Transverse colon (tissue), 4 donors: Measurements from ENCODE around the gene NUTF2. TPM values are rescaled to one million over a fixed set of nuclear protein-coding genes. Genes with fewer than 3 reads are reported as not detected.
A peak's percentile ranks its signal among the peaks of the same experiment; 100 is the strongest.

Experiments
- DNase-seq: peaks from one replicate; pipeline ENCODE4 v3.0.0-alpha.2; 2019
- H3K27ac ChIP-seq, 4 donors: fragments of 200-600 bp; sonication (generic); 2 replicates each; pipeline ENCODE4 v1.5.1; 2016 to 2018; ENCODE audit warnings: inconsistent platforms in 4 of 4
- H3K27me3 ChIP-seq: fragments of 200-600 bp; sonication (generic); 2 replicates; pipeline ENCODE4 v1.5.1; 2017; ENCODE audit warnings: inconsistent platforms
- H3K36me3 ChIP-seq, 4 donors: fragments of 200-600 bp; sonication (generic); 2 replicates each; pipeline ENCODE4 v1.5.1; 2017 to 2019; ENCODE audit warnings: inconsistent platforms in 4 of 4
- H3K4me1 ChIP-seq, 4 donors: fragments of 200-600 bp; sonication (generic); 2 replicates each; pipeline ENCODE4 v1.5.1; 2017 to 2020; ENCODE audit warnings: inconsistent platforms in 4 of 4
- H3K4me3 ChIP-seq, 4 donors: fragments of 200-600 bp; sonication (generic); 1 replicate in 1 of 4; 2 replicates in 3 of 4; pipeline versions ENCODE4 v1.5.1 to v1.6.1; 2017 to 2019; ENCODE audit warnings: inconsistent platforms in 4 of 4
- H3K9me3 ChIP-seq, 2 donors: fragments of 200-600 bp; sonication (generic); 2 replicates each; pipeline ENCODE4 v1.5.1; 2017 to 2019; ENCODE audit warnings: inconsistent platforms in 2 of 2
- CTCF ChIP-seq, 5 experiments: fragments of 200-600 bp in 3 of 5; fragments of 450-650 bp in 2 of 5; sonication (generic) in 3 of 5; IDR thresholded peaks; 1 replicate in 2 of 5; 2 replicates in 3 of 5; pipeline ENCODE4 v1.5.1; 2016 to 2017; ENCODE audit warnings: antibody characterized with exemption in 5 of 5, inconsistent platforms in 3 of 5, mild to moderate bottlenecking in 2 of 5, moderate library complexity in 1 of 5
- EP300 ChIP-seq: sonication (generic); formaldehyde crosslinking; IDR thresholded peaks from one replicate; pipeline ENCODE4 v1.6.1; 2017; ENCODE audit warnings: antibody characterized with exemption, low read depth
- POLR2A ChIP-seq: fragments of 450-650 bp; IDR thresholded peaks from one replicate; pipeline ENCODE4 v1.6.1; 2016; ENCODE audit warnings: antibody characterized with exemption, mild to moderate bottlenecking, moderate library complexity
- POLR2AphosphoS5 ChIP-seq, 3 donors: sonication (generic); formaldehyde crosslinking; IDR thresholded peaks; one replicate each; pipeline ENCODE4 v1.6.1; 2016; ENCODE audit warnings: antibody characterized with exemption in 3 of 3
- WGBS, 2 donors: methylation state at CpG; one replicate each; pipeline ENCODE4 v1.1.5; 2018; ENCODE audit warnings: low coverage in 1 of 2; 5-methylcytosine and 5-hydroxymethylcytosine counted together
- in situ Hi-C, 4 donors: fragments of 200-750 bp; cut with MboI; loops; one replicate each; pipeline versions ENCODE4 v1.15.0 to v1.15.1; 2017; ENCODE audit warnings: low sequenced_read_pairs in 3 of 4, low pct_ligation_motif_present in 1 of 4, low pct_unique_long_range_greater_than_20kb in 1 of 4
- intact Hi-C: fragments of 100-400 bp; cut with DNase I; formaldehyde crosslinking; loops from one replicate; pipeline ENCODE4 v1.15.1; 2023; ENCODE audit warnings: low total_unique reads
- total RNA-seq, 4 donors: library from RNA; depleted of rRNA; stranded (reverse); fragments of >200 nt; gene quantifications; one replicate each; pipeline ENCODE4 v1.1.0, GENCODE V29; 2016

Gene NUTF2
- 100 to 1,000 TPM in 1 of 4 donors, 10 to 100 TPM in 3; 75.2 to 131 (median 89.0) TPM for total RNA-seq

GRCh38 chr16:67846320-67847063 lies at the start of gene NUTF2:
Gene NUTF2, plus strand, starts transcription at chr16:67846933. Its CDS starts 18,198 bp downstream, at chr16:67865131.
- in situ Hi-C loops (no loop called here), intact Hi-C loops (no loop called here)
- H3K27me3 ChIP-seq, result no peaks in the 10 kb centered on the region
- H3K36me3 ChIP-seq, result no peaks in the 10 kb centered on the region
- 0 to 1% methylated on average over 1 to 20 of the region's 57 CpGs for WGBS, 2 donors
- H3K27ac ChIP-seq, result peak within 1 kb of the TSS; percentile 94 to 98 (median 96)
- H3K4me3 ChIP-seq, result peak within 1 kb of the TSS; percentile 71 to 99 (median 94)
- H3K4me1 ChIP-seq, result peaks cover 42 to 54% (median 50%) of the 10 kb centered on the region in 4 donors
- peak; percentile 97 for DNase-seq
- H3K9me3 ChIP-seq, result no peaks in the 10 kb centered on the region
- TF ChIP-seq CTCF (IDR thresholded peaks at IDR 0.05), result no peak
- TF ChIP-seq POLR2A, result peak; percentile 67
- TF ChIP-seq POLR2AphosphoS5 (IDR thresholded peaks at IDR 0.05), result peak; percentile 54 to 83 (median 77)
- TF ChIP-seq EP300, result no peak

DNA sequence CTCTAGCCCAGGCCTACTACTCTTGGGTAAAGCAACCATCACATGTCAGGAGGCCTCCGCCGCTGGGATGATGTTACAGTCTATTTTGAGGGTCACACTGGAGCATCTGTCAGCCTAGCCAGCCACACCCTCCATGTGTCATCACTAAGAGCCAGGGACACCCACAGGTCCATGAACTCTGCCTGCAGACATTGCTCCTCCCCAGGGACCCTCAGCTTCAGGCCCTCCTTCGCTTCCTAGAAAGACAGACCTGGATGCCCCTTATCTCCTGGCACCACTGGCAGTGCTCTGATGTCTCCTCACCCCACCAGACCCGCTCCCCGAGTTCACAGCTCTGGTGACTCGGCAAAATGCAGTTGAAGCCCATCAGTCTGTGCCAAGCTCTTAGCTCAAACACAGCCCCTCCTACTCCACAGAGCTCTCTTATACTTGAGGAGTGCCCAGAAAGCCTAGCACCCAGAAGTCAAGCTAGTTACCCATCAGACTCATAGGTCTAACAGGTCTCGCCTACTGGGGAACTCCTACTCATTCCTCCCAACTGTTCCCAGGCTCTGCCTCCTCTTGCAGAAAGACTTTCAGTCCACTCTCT lies 46.3 kb upstream of the NUTF2 start:
- in situ Hi-C loops, result no loop called here
- Histone ChIP-seq H3K9me3 (no peaks in the 10 kb centered on the region), H3K36me3 (peaks cover 0 to 7% (median 0%) of the 10 kb centered on the region in 4 donors), H3K27me3 (no peaks in the 10 kb centered on the region), H3K27ac (no peak overlapping the region), H3K4me1 (peaks cover 4 to 20% (median 6%) of the 10 kb centered on the region in 4 donors), H3K4me3 (no peak overlapping the region)
- no peak for TF ChIP-seq CTCF (IDR thresholded peaks at IDR 0.05)
- no peak for TF ChIP-seq EP300
- TF ChIP-seq POLR2A, result no peak
- TF ChIP-seq POLR2AphosphoS5 (IDR thresholded peaks at IDR 0.05), result no peak
- 84% methylated on average over 7 of the region's 7 CpGs; no CpG with 5 or more reads in 1 of the 2 donors for WGBS, 2 donors
- intact Hi-C loops, result no loop called here
- no peak for DNase-seq

DNA sequence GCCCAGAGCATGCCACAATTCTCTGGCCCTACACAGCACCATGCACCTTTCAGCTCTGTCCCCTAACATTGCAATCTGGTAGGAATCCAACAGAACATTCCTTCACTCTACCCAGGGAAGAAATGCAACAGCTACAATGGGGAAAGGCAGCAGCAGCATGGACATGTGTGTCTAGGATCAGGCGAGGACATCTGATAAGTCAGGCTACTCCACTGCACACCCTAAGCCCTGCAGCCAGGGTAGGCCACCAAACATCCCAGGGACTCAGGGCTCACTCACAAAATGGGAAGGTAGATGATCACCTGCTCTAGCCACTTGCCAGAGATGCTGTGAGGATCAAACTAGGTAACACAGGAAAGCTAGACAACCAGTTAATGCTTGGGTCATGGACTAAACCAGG lies 45.5 kb upstream of the NUTF2 start:
- Histone ChIP-seq H3K4me1 (peaks cover 5 to 24% (median 11%) of the 10 kb centered on the region in 4 donors), H3K36me3 (peaks cover 0 to 7% (median 0%) of the 10 kb centered on the region in 4 donors), H3K27me3 (no peaks in the 10 kb centered on the region), H3K27ac (no peak overlapping the region), H3K4me3 (no peak overlapping the region), H3K9me3 (no peaks in the 10 kb centered on the region)
- TF ChIP-seq EP300 (no peak), CTCF (IDR thresholded peaks at IDR 0.05) (no peak), POLR2A (no peak), POLR2AphosphoS5 (IDR thresholded peaks at IDR 0.05) (no peak)
- DNase-seq, result no peak
- intact Hi-C loops (no loop called here), in situ Hi-C loops (no loop called here)
- WGBS, 2 donors, result 100% methylated on average over 1 of the region's 1 CpG; no CpG with 5 or more reads in 1 of the 2 donors

- no peak overlapping the region for H3K4me3 ChIP-seq
- in situ Hi-C loops, result no loop called here
- H3K27me3 ChIP-seq, result no peaks in the 10 kb centered on the region
- 81% methylated on average over 2 of the region's 2 CpGs; no CpG with 5 or more reads in 1 of the 2 donors for WGBS, 2 donors
- no peak for TF ChIP-seq POLR2AphosphoS5 (IDR thresholded peaks at IDR 0.05)
- no peaks in the 10 kb centered on the region for H3K9me3 ChIP-seq
- intact Hi-C loops, result no loop called here
- H3K36me3 ChIP-seq, result peaks cover 0 to 7% (median 0%) of the 10 kb centered on the region in 4 donors
- H3K27ac ChIP-seq, result no peak overlapping the region
- H3K4me1 ChIP-seq, result peaks cover 5 to 24% (median 11%) of the 10 kb centered on the region in 4 donors
- DNase-seq, result no peak
Measured at GRCh38 chr16:67801883-67802282, 44.9 kb upstream of the NUTF2 start.
